ENCODE measurements around the gene SULT4A1.

- TF ChIP-seq, protein P1, sequence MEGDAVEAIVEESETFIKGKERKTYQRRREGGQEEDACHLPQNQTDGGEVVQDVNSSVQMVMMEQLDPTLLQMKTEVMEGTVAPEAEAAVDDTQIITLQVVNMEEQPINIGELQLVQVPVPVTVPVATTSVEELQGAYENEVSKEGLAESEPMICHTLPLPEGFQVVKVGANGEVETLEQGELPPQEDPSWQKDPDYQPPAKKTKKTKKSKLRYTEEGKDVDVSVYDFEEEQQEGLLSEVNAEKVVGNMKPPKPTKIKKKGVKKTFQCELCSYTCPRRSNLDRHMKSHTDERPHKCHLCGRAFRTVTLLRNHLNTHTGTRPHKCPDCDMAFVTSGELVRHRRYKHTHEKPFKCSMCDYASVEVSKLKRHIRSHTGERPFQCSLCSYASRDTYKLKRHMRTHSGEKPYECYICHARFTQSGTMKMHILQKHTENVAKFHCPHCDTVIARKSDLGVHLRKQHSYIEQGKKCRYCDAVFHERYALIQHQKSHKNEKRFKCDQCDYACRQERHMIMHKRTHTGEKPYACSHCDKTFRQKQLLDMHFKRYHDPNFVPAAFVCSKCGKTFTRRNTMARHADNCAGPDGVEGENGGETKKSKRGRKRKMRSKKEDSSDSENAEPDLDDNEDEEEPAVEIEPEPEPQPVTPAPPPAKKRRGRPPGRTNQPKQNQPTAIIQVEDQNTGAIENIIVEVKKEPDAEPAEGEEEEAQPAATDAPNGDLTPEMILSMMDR (IDR thresholded peaks at IDR 0.05; ENCODE audit: low read depth, low read length, missing input control) = no peak
- TF ChIP-seq SP1 (IDR thresholded peaks at IDR 0.05) (no peak), ZBTB33 (IDR thresholded peaks at IDR 0.05) (no peak), RXRA (IDR thresholded peaks at IDR 0.05) (no peak)
- TF ChIP-seq, protein P2, sequence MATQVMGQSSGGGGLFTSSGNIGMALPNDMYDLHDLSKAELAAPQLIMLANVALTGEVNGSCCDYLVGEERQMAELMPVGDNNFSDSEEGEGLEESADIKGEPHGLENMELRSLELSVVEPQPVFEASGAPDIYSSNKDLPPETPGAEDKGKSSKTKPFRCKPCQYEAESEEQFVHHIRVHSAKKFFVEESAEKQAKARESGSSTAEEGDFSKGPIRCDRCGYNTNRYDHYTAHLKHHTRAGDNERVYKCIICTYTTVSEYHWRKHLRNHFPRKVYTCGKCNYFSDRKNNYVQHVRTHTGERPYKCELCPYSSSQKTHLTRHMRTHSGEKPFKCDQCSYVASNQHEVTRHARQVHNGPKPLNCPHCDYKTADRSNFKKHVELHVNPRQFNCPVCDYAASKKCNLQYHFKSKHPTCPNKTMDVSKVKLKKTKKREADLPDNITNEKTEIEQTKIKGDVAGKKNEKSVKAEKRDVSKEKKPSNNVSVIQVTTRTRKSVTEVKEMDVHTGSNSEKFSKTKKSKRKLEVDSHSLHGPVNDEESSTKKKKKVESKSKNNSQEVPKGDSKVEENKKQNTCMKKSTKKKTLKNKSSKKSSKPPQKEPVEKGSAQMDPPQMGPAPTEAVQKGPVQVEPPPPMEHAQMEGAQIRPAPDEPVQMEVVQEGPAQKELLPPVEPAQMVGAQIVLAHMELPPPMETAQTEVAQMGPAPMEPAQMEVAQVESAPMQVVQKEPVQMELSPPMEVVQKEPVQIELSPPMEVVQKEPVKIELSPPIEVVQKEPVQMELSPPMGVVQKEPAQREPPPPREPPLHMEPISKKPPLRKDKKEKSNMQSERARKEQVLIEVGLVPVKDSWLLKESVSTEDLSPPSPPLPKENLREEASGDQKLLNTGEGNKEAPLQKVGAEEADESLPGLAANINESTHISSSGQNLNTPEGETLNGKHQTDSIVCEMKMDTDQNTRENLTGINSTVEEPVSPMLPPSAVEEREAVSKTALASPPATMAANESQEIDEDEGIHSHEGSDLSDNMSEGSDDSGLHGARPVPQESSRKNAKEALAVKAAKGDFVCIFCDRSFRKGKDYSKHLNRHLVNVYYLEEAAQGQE (IDR thresholded peaks at IDR 0.05) = no peak
Observed at GRCh38 chr22:43821606-43822425, 40.5 kb downstream of the SULT4A1 start.

All from liver (tissue), 3 donors.